Liver (tissue), 9 donors: ENCODE results near the gene PEX11B. TPM values are rescaled to one million over a fixed set of nuclear protein-coding genes. Genes with fewer than 3 reads are reported as not detected.

Experiments used
- DNase-seq: peaks from one replicate; pipeline ENCODE4 v3.0.0-alpha.2; 2017; ENCODE audit warnings: low spot score
- H3K27ac ChIP-seq, 2 donors: one replicate each; pipeline ENCODE4 v1.7.0; 2013; ENCODE audit warnings: inconsistent platforms in 2 of 2, low read length in 2 of 2, control low read depth in 1 of 2, low read depth in 1 of 2, mild to moderate bottlenecking in 1 of 2
- H3K27me3 ChIP-seq, 4 donors: one replicate each; pipeline versions ENCODE4 v1.6.1 to v1.7.0; 2013; ENCODE audit warnings: low read length in 3 of 4, inconsistent platforms in 1 of 4, mild to moderate bottlenecking in 1 of 4, moderate library complexity in 1 of 4; ENCODE audit not compliant: control insufficient read depth in 4 of 4, insufficient read depth in 4 of 4
- H3K36me3 ChIP-seq, 4 donors: one replicate each; pipeline versions ENCODE4 v1.6.1 to v1.7.0; 2013; ENCODE audit warnings: low read length in 3 of 4, mild to moderate bottlenecking in 3 of 4, low read depth in 1 of 4, moderate library complexity in 1 of 4; ENCODE audit not compliant: control insufficient read depth in 4 of 4, insufficient read depth in 3 of 4
- H3K4me1 ChIP-seq, 4 donors: one replicate each; pipeline versions ENCODE4 v1.6.1 to v1.7.0; 2013; ENCODE audit warnings: low read length in 3 of 4, mild to moderate bottlenecking in 3 of 4, moderate library complexity in 1 of 4; ENCODE audit not compliant: control insufficient read depth in 4 of 4, insufficient read depth in 4 of 4
- H3K4me3 ChIP-seq, 3 donors: one replicate each; pipeline versions ENCODE4 v1.6.1 to v1.7.0; 2013; ENCODE audit warnings: low read length in 3 of 3, control low read depth in 1 of 3, low read depth in 1 of 3, mild to moderate bottlenecking in 1 of 3
- H3K9ac ChIP-seq, 2 donors: one replicate each; pipeline ENCODE4 v1.7.0; 2013; ENCODE audit warnings: low read length in 2 of 2, mild to moderate bottlenecking in 2 of 2, moderate library complexity in 2 of 2, control low read depth in 1 of 2, low read depth in 1 of 2
- H3K9me3 ChIP-seq, 4 donors: one replicate each; pipeline versions ENCODE4 v1.6.1 to v1.7.0; 2013; ENCODE audit warnings: low read length in 3 of 4; ENCODE audit not compliant: control insufficient read depth in 4 of 4
- CTCF ChIP-seq: fragments of 150-350 bp; IDR thresholded peaks from 2 replicates; pipeline ENCODE4 v1.5.1; 2017; ENCODE audit warnings: improper control_type of control experiment, low read depth, low read length; ENCODE audit not compliant: missing input control
- EGR1 ChIP-seq, 2 donors: IDR thresholded peaks; 2 replicates each; pipeline ENCODE4 v1.6.1; 2016 to 2018; ENCODE audit warnings: antibody characterized with exemption in 2 of 2, low read depth in 2 of 2
- GABPA ChIP-seq, 2 donors: IDR thresholded peaks in 1 of 2; conservative IDR thresholded peaks in 1 of 2; 2 replicates each; pipeline ENCODE4 v1.6.1; 2016; ENCODE audit warnings: antibody characterized with exemption in 2 of 2, mild to moderate bottlenecking in 1 of 2, moderate library complexity in 1 of 2
- HNF4A ChIP-seq, 2 donors: conservative IDR thresholded peaks; 2 replicates each; pipeline ENCODE4 v1.6.1; 2016; ENCODE audit warnings: antibody characterized with exemption in 2 of 2, mild to moderate bottlenecking in 2 of 2
- JUND ChIP-seq, 2 donors: IDR thresholded peaks; 2 replicates each; pipeline ENCODE4 v1.6.1; 2016; ENCODE audit warnings: antibody characterized with exemption in 2 of 2
- NR2F2 ChIP-seq: IDR thresholded peaks from 2 replicates; pipeline ENCODE4 v1.6.1; 2016; ENCODE audit warnings: antibody characterized with exemption
- RAD21 ChIP-seq, 2 donors: IDR thresholded peaks; 2 replicates each; pipeline ENCODE4 v1.6.1; 2016; ENCODE audit warnings: antibody characterized with exemption in 2 of 2, mild to moderate bottlenecking in 2 of 2
- RXRA ChIP-seq, 2 donors: IDR thresholded peaks; 2 replicates each; pipeline ENCODE4 v1.6.1; 2017 to 2018; ENCODE audit warnings: antibody characterized with exemption in 2 of 2, mild to moderate bottlenecking in 1 of 2
- TAF1 ChIP-seq: conservative IDR thresholded peaks from 2 replicates; pipeline ENCODE4 v1.6.1; 2016; ENCODE audit warnings: antibody characterized with exemption, mild to moderate bottlenecking
- YY1 ChIP-seq: IDR thresholded peaks from 2 replicates; pipeline ENCODE4 v1.6.1; 2016; ENCODE audit warnings: antibody characterized with exemption, mild to moderate bottlenecking
- ZBTB33 ChIP-seq: IDR thresholded peaks from 2 replicates; pipeline ENCODE4 v1.6.1; 2016; ENCODE audit warnings: antibody characterized with exemption
- WGBS: extraction: QIAGEN DNeasy Blood & Tissue Kit; methylation state at CpG from one replicate; pipeline ENCODE4 v1.1.7; 2013; 5-methylcytosine and 5-hydroxymethylcytosine counted together
- polyA plus RNA-seq, 2 donors: library from polyadenylated mRNA; stranded (reverse) in 1 of 2; unstranded in 1 of 2; fragments of 200-250 nt in 1 of 2; fragments of >200 nt in 1 of 2; fragmentation: Nextera tagmentation in 1 of 2; extraction: Ambion mirVana in 1 of 2; gene quantifications; one replicate each; pipeline versions ENCODE4 v1.2.1 to v1.2.3, GENCODE V29; 2013 to 2015
- total RNA-seq, 2 donors: library from RNA; depleted of rRNA; stranded (reverse); fragments of >200 nt; gene quantifications; one replicate each; pipeline ENCODE4 v1.2.3, GENCODE V29; 2014
- donor health status: healthy.
- donor health status: healthy.
- donor health status: healthy.
- donor health status: healthy.
- donor health status: healthy.

Gene PEX11B
- total and polyA plus RNA-seq, 4 donors = 13.4 to 21.0 (median 16.1) TPM

GRCh38 chr1:145891143-145891542 is 27.4 kb downstream of the PEX11B start:
- no peak for TF ChIP-seq RAD21 (IDR thresholded peaks at IDR 0.05)
- Histone ChIP-seq H3K27me3 (no peaks in the 10 kb centered on the region), H3K9ac (no peak overlapping the region), H3K4me1 (peaks cover 0 to 17% (median 5%) of the 10 kb centered on the region in 4 donors), H3K36me3 (no peaks in the 10 kb centered on the region), H3K27ac (peak overlapping the region in 1 of 2 donors; percentile 77), H3K4me3 (no peak overlapping the region), H3K9me3 (no peaks in the 10 kb centered on the region)
- 57% methylated on average over 1 of the region's 1 CpG for WGBS
- no peak for DNase-seq

- H3K9me3 ChIP-seq = no peaks in the 10 kb centered on the region
- WGBS = 73% methylated on average over 3 of the region's 3 CpGs
- no peak for DNase-seq
- TF ChIP-seq JUND (IDR thresholded peaks at IDR 0.05) = no peak
- TF ChIP-seq GABPA (IDR thresholded peaks at IDR 0.05 in 1 of 2, conservative IDR thresholded peaks at IDR 0.05 in 1 of 2) = no peak
- TF ChIP-seq EGR1 (IDR thresholded peaks at IDR 0.05; ENCODE audit: low read depth in 2 of 2) = no peak
- peak in 1 of 2 donors; percentile 15 for TF ChIP-seq RXRA (IDR thresholded peaks at IDR 0.05)
- TF ChIP-seq ZBTB33 = no peak
- no peak for TF ChIP-seq HNF4A (conservative IDR thresholded peaks at IDR 0.05)
- no peak for TF ChIP-seq RAD21 (IDR thresholded peaks at IDR 0.05)
- H3K4me1 ChIP-seq = peaks cover 0 to 24% (median 12%) of the 10 kb centered on the region in 4 donors
- no peaks in the 10 kb centered on the region for H3K36me3 ChIP-seq
- no peak overlapping the region for H3K27ac ChIP-seq
- no peak overlapping the region for H3K4me3 ChIP-seq
- H3K9ac ChIP-seq = no peak overlapping the region
- H3K27me3 ChIP-seq = no peaks in the 10 kb centered on the region
These were observed 28.8 kb downstream of the PEX11B start for GRCh38 chr1:145889722-145890121.

- H3K4me1 ChIP-seq = peaks cover 0 to 24% (median 12%) of the 10 kb centered on the region in 4 donors
- 67% methylated on average over 5 of the region's 5 CpGs for WGBS
- no peaks in the 10 kb centered on the region for H3K36me3 ChIP-seq
- no peak overlapping the region for H3K4me3 ChIP-seq
- no peak for DNase-seq
- H3K27ac ChIP-seq = no peak overlapping the region
- no peaks in the 10 kb centered on the region for H3K27me3 ChIP-seq
- no peak overlapping the region for H3K9ac ChIP-seq
- no peaks in the 10 kb centered on the region for H3K9me3 ChIP-seq
- TF ChIP-seq CTCF = no peak
- no peak for TF ChIP-seq NR2F2
- no peak for TF ChIP-seq RAD21 (IDR thresholded peaks at IDR 0.05)
- no peak for TF ChIP-seq YY1
- no peak for TF ChIP-seq TAF1
- TF ChIP-seq EGR1 (IDR thresholded peaks at IDR 0.05; ENCODE audit: low read depth in 2 of 2) = no peak
These were observed 30.9 kb downstream of the PEX11B start for GRCh38 chr1:145887631-145888030.
